Neuronal stem cell (in vitro differentiated cells): ENCODE results near the gene ELMO1.

Experiments used
- DNase-seq: peaks from one replicate; pipeline ENCODE4 v3.0.0-alpha.2; 2013; ENCODE audit warnings: low spot score
- H2AFZ ChIP-seq: one replicate; pipeline ENCODE4 v1.6.1; 2013; ENCODE audit warnings: mild to moderate bottlenecking, low read length, inconsistent platforms
- H2AK5ac ChIP-seq: 2 replicates; pipeline ENCODE4 v1.6.1; 2013; ENCODE audit warnings: low read depth, mild to moderate bottlenecking, inconsistent platforms, low read length, moderate library complexity, mixed read lengths
- H2BK120ac ChIP-seq: 2 replicates; pipeline ENCODE4 v1.6.1; 2013; ENCODE audit warnings: low read depth, mild to moderate bottlenecking, inconsistent platforms, low read length, moderate library complexity, mixed read lengths
- H2BK12ac ChIP-seq: one replicate; pipeline ENCODE4 v1.6.1; 2013; ENCODE audit warnings: low read length, inconsistent platforms
- H2BK15ac ChIP-seq: 2 replicates; pipeline ENCODE4 v1.6.1; 2013; ENCODE audit warnings: mild to moderate bottlenecking, low read length, inconsistent platforms, mixed read lengths
- H2BK5ac ChIP-seq: one replicate; pipeline ENCODE4 v1.6.1; 2013; ENCODE audit warnings: inconsistent platforms, mild to moderate bottlenecking, low read length, moderate library complexity
- H3K14ac ChIP-seq: one replicate; pipeline ENCODE4 v1.6.1; 2013; ENCODE audit warnings: low read length, inconsistent platforms
- H3K18ac ChIP-seq: 2 replicates; pipeline ENCODE4 v1.6.1; 2013; ENCODE audit warnings: low read length, inconsistent platforms
- H3K23ac ChIP-seq: 2 replicates; pipeline ENCODE4 v1.6.1; 2013; ENCODE audit warnings: low read depth, mild to moderate bottlenecking, mixed read lengths, low read length, inconsistent platforms; ENCODE audit not compliant: poor library complexity
- H3K27ac ChIP-seq: replicated peaks from 3 replicates; pipeline ENCODE4 v1.5.1; 2013; ENCODE audit warnings: low read length, inconsistent platforms
- H3K27me3 ChIP-seq, 3 experiments: 2 replicates each; pipeline ENCODE4 v1.6.1; 2013; ENCODE audit warnings: low read length in 3 of 3, mild to moderate bottlenecking in 2 of 3, inconsistent platforms in 1 of 3, low read depth in 1 of 3, mixed read lengths in 1 of 3, moderate library complexity in 1 of 3; ENCODE audit not compliant: control insufficient read depth in 3 of 3, insufficient read depth in 3 of 3
- H3K36me3 ChIP-seq, 2 donors: replicated peaks in 1 of 2; 2 replicates each; pipeline ENCODE4 v1.6.1; 2013; ENCODE audit warnings: low read length in 2 of 2; ENCODE audit not compliant: control insufficient read depth in 2 of 2, insufficient read depth in 2 of 2
- H3K4ac ChIP-seq: 2 replicates; pipeline ENCODE4 v1.6.1; 2013; ENCODE audit warnings: inconsistent platforms, mild to moderate bottlenecking, low read length, moderate library complexity
- H3K4me1 ChIP-seq, 2 donors: 1 replicate in 1 of 2; 2 replicates in 1 of 2; pipeline ENCODE4 v1.6.1; 2013; ENCODE audit warnings: low read length in 2 of 2, low read depth in 1 of 2; ENCODE audit not compliant: control insufficient read depth in 2 of 2, insufficient read depth in 1 of 2
- H3K4me2 ChIP-seq: one replicate; pipeline ENCODE4 v1.6.1; 2013; ENCODE audit warnings: mild to moderate bottlenecking, low read length, inconsistent platforms; ENCODE audit not compliant: insufficient read depth, poor library complexity, severe bottlenecking
- H3K4me3 ChIP-seq, 2 donors: 2 replicates each; pipeline ENCODE4 v1.5.1; 2013; ENCODE audit warnings: low read length in 2 of 2, mild to moderate bottlenecking in 2 of 2, inconsistent platforms in 1 of 2, moderate library complexity in 1 of 2
- H3K79me1 ChIP-seq: one replicate; pipeline ENCODE4 v1.6.1; 2013; ENCODE audit warnings: low read depth, mild to moderate bottlenecking, inconsistent platforms, low read length, moderate library complexity
- H3K9ac ChIP-seq: one replicate; pipeline ENCODE4 v1.6.1; 2013; ENCODE audit warnings: mild to moderate bottlenecking, low read depth, low read length, inconsistent platforms; ENCODE audit not compliant: poor library complexity
- H3K9me3 ChIP-seq, 2 donors: replicated peaks in 1 of 2; 2 replicates each; pipeline versions ENCODE3 to v1.6.1; 2013; ENCODE audit warnings: low read length in 2 of 2, mild to moderate bottlenecking in 2 of 2, inconsistent platforms in 1 of 2, low read depth in 1 of 2, mixed read lengths in 1 of 2, moderate library complexity in 1 of 2; ENCODE audit not compliant: control insufficient read depth in 2 of 2, insufficient read depth in 1 of 2
- H4K8ac ChIP-seq: one replicate; pipeline ENCODE4 v1.6.1; 2013; ENCODE audit warnings: low read depth, mild to moderate bottlenecking, inconsistent platforms, low read length, moderate library complexity
- H4K91ac ChIP-seq: one replicate; pipeline ENCODE4 v1.6.1; 2013; ENCODE audit warnings: low read length, low read depth, mild to moderate bottlenecking, inconsistent platforms; ENCODE audit not compliant: poor library complexity
- WGBS, 2 donors: extraction: QIAGEN DNeasy Blood & Tissue Kit; methylation state at CpG; one replicate each; pipeline ENCODE4 v1.1.7; 2013; ENCODE audit warnings: missing lambda C conversion rate in 2 of 2, mixed read lengths in 1 of 2; ENCODE audit not compliant: insufficient read length in 2 of 2, insufficient replicate concordance in 1 of 2; ENCODE audit errors: extremely low coverage in 2 of 2; 5-methylcytosine and 5-hydroxymethylcytosine counted together

The ELMO1 gene

DNA sequence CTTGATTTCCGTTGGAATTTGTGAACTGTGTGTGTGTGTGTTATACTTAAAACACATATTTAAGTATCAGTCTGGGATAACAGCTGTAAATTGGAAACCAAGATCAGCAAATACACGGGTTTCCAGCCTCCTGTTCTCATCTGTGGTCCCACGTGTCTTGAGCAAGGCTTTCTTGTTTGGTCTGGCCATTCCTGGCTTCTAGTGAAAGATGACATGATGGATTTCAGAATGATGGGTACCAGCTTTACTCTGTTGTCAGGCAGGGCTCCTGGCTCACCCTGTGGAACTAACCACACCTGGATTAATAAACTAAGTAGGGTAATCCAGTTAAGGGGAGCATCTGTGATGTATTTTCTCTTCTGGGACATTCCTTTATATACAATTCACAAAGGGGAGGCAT lies 378.2 kb downstream of the ELMO1 start:
- Histone ChIP-seq H4K8ac (no peak overlapping the region), H3K79me1 (no peaks in the 10 kb centered on the region), H2BK12ac (no peak overlapping the region), H3K9ac (no peak overlapping the region), H3K36me3 (no peaks in the 10 kb centered on the region), H3K23ac (no peak overlapping the region), H4K91ac (no peak overlapping the region), H3K4ac (no peak overlapping the region), H2BK5ac (no peak overlapping the region), H3K9me3 (no peaks in the 10 kb centered on the region), H3K4me1 (peaks cover 0 to 2% of the 10 kb centered on the region in 2 donors), H3K27me3 (no peaks in the 10 kb centered on the region), H2BK120ac (no peak overlapping the region), H3K14ac (no peak overlapping the region), H3K4me3 (no peak overlapping the region), H2BK15ac (no peak overlapping the region), H3K18ac (no peak overlapping the region), H3K4me2 (no peak overlapping the region), H2AFZ (no peak overlapping the region), H3K27ac (no peak overlapping the region), H2AK5ac (no peak overlapping the region)
- no peak for DNase-seq
- WGBS, 2 donors: no CpG with 5 or more reads among the region's 3 CpGs

DNA sequence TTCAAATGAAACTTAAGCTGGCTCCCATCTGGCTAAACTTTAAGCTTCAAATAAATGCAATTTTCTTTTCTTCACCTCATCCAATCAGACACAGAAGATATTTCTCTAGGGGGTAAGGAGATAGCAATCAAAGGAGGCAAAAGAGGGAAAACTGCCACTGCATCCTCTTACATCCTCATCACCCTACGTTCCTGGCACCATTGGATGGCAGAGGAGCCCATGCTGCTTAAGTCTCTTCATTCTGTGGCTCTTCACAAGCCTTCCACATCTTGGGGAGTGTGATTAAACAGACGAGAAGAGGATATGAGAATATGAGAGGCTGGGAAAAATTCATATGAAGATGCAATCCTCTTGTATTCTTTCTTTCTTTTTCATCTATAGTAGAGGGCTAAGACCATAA lies 378.6 kb downstream of the ELMO1 start:
- H2AFZ ChIP-seq: no peak overlapping the region
- H3K79me1 ChIP-seq: no peaks in the 10 kb centered on the region
- no peak overlapping the region for H3K23ac ChIP-seq
- H3K18ac ChIP-seq: no peak overlapping the region
- no peak overlapping the region for H2BK15ac ChIP-seq
- no peak overlapping the region for H3K4ac ChIP-seq
- no peaks in the 10 kb centered on the region for H3K27me3 ChIP-seq
- H2BK120ac ChIP-seq: no peak overlapping the region
- H3K4me2 ChIP-seq: no peak overlapping the region
- H4K91ac ChIP-seq: no peak overlapping the region
- no peaks in the 10 kb centered on the region for H3K36me3 ChIP-seq
- H3K4me3 ChIP-seq: no peak overlapping the region
- H3K9ac ChIP-seq: no peak overlapping the region
- no CpG with 5 or more reads among the region's 2 CpGs for WGBS, 2 donors
- H3K27ac ChIP-seq: no peak overlapping the region
- H3K9me3 ChIP-seq: no peaks in the 10 kb centered on the region
- no peak overlapping the region for H3K14ac ChIP-seq
- peaks cover 0 to 2% of the 10 kb centered on the region in 2 donors for H3K4me1 ChIP-seq
- no peak overlapping the region for H4K8ac ChIP-seq
- no peak for DNase-seq
- H2AK5ac ChIP-seq: no peak overlapping the region
- no peak overlapping the region for H2BK12ac ChIP-seq
- no peak overlapping the region for H2BK5ac ChIP-seq

DNA sequence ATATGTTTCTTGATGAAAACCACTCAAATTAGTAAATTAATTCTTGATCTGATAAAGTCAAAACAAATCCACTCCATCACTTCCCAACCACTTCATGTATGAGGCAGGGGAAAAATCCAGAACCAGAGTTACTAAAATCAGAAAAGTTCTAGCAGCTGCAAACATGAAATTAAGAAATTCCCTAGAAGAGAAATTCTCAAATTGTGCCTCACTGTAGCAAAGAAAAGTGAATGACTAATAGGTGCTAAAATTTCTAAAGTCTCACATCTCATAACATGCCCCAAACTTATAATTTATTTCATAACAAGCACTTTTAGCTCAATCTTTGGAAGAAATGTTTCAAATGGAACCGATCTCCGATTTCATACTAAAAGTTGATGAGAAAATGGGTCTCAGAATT lies 379.3 kb downstream of the ELMO1 start:
- no peak overlapping the region for H3K18ac ChIP-seq
- H2AK5ac ChIP-seq: no peak overlapping the region
- DNase-seq: no peak
- no peak overlapping the region for H2BK120ac ChIP-seq
- H4K8ac ChIP-seq: no peak overlapping the region
- no peak overlapping the region for H2AFZ ChIP-seq
- no peaks in the 10 kb centered on the region for H3K9me3 ChIP-seq
- no peaks in the 10 kb centered on the region for H3K36me3 ChIP-seq
- no peak overlapping the region for H3K4ac ChIP-seq
- H3K79me1 ChIP-seq: no peaks in the 10 kb centered on the region
- no peak overlapping the region for H4K91ac ChIP-seq
- no peak overlapping the region for H3K14ac ChIP-seq
- H3K23ac ChIP-seq: no peak overlapping the region
- no peak overlapping the region for H3K27ac ChIP-seq
- WGBS, 2 donors: no CpG with 5 or more reads among the region's 2 CpGs
- no peak overlapping the region for H2BK15ac ChIP-seq
- H3K4me3 ChIP-seq: no peak overlapping the region
- no peak overlapping the region for H3K4me2 ChIP-seq
- no peak overlapping the region for H2BK12ac ChIP-seq
- no peak overlapping the region for H3K9ac ChIP-seq
- H3K27me3 ChIP-seq: no peaks in the 10 kb centered on the region
- peaks cover 0 to under 1% of the 10 kb centered on the region in 2 donors for H3K4me1 ChIP-seq
- H2BK5ac ChIP-seq: no peak overlapping the region

DNA sequence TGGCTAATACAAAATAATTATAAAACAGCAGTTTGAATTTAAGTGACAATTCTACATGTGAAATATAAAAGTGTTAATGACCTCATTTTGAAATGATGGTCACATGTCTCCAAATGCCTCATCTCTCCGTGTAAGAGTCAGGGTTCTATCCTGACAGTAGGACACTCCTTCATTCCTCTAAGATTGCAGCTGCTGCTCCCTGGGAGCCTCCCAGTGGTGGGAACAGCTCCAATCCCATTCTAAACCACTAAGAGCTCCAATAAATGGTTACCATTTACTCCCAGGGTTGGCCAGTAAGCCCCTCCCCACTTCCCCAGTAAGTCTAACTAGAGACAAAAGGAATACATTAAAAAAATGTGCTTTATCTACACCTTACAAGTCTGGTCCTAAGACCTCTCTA lies 379.8 kb downstream of the ELMO1 start:
- no peak overlapping the region for H3K18ac ChIP-seq
- H2AFZ ChIP-seq: no peak overlapping the region
- no peak overlapping the region for H2AK5ac ChIP-seq
- no peak overlapping the region for H4K8ac ChIP-seq
- no peaks in the 10 kb centered on the region for H3K9me3 ChIP-seq
- H2BK5ac ChIP-seq: no peak overlapping the region
- DNase-seq: no peak
- H2BK12ac ChIP-seq: no peak overlapping the region
- no peak overlapping the region for H2BK120ac ChIP-seq
- H3K4me2 ChIP-seq: no peak overlapping the region
- no peaks in the 10 kb centered on the region for H3K27me3 ChIP-seq
- H2BK15ac ChIP-seq: no peak overlapping the region
- H3K23ac ChIP-seq: no peak overlapping the region
- no peaks in the 10 kb centered on the region for H3K79me1 ChIP-seq
- H4K91ac ChIP-seq: no peak overlapping the region
- H3K27ac ChIP-seq: no peak overlapping the region
- no peak overlapping the region for H3K4ac ChIP-seq
- H3K4me1 ChIP-seq: no peaks in the 10 kb centered on the region
- H3K4me3 ChIP-seq: no peak overlapping the region
- no peaks in the 10 kb centered on the region for H3K36me3 ChIP-seq
- H3K14ac ChIP-seq: no peak overlapping the region
- H3K9ac ChIP-seq: no peak overlapping the region
- no CpG with 5 or more reads among the region's 1 CpG for WGBS, 2 donors
